B cell (primary cell): ENCODE measurements around the gene CRY1. TPM values are rescaled to one million over a fixed set of nuclear protein-coding genes. Genes with fewer than 3 reads are reported as not detected.
"Not testable (repeated sequence)": the region's sequence is repeated elsewhere in the genome, so short reads cannot be mapped to it uniquely, and the experiment has no call there.

ENCODE experiments used
- ATAC-seq: fragments of 200-7000 bp; cut with Tn5 transposase; one replicate; pipeline ENCODE4 v1.10.0; 2021; ENCODE audit warnings: low read depth, mild to moderate bottlenecking, moderate number of reproducible peaks, moderate library complexity
- CTCF ChIA-PET: fragments of 350-600 bp; sonication (Branson Sonifier 250); formaldehyde crosslinking; loops from one replicate; lab custom pipeline; 2021; ENCODE audit warnings: antibody characterized with exemption, inconsistent platforms; lab: Charles Lee
- POLR2A ChIA-PET: fragments of 350-600 bp; sonication (Branson Sonifier 250); formaldehyde crosslinking; loops from one replicate; lab custom pipeline; 2021; ENCODE audit warnings: antibody characterized with exemption; lab: Charles Lee
- DNase-seq: peaks from one replicate; pipeline ENCODE4 v3.0.0; 2013
- H2AFZ ChIP-seq: 2 replicates; pipeline ENCODE4 v1.6.1; 2012; ENCODE audit warnings: mild to moderate bottlenecking, low read depth, low read length; ENCODE audit not compliant: insufficient read depth, poor library complexity, severe bottlenecking
- H3K27ac ChIP-seq, 2 donors: 1 replicate in 1 of 2; 2 replicates in 1 of 2; pipeline ENCODE4 v1.5.1; 2012 to 2013; ENCODE audit warnings: low read length in 2 of 2, mild to moderate bottlenecking in 2 of 2, moderate library complexity in 1 of 2
- H3K27me3 ChIP-seq, 4 experiments: fragments of 200-600 bp in 1 of 4; sonication (generic) in 1 of 4; replicated peaks in 1 of 4; 1 replicate in 2 of 4; 2 replicates in 2 of 4; pipeline versions ENCODE4 v1.6.1 to v1.7.0; 2013 to 2016; ENCODE audit warnings: low read length in 3 of 4, mild to moderate bottlenecking in 2 of 4, mixed read lengths in 1 of 4, moderate library complexity in 1 of 4; ENCODE audit not compliant: insufficient read depth in 4 of 4, control insufficient read depth in 3 of 4; ENCODE audit errors: control extremely low read depth in 1 of 4
- H3K36me3 ChIP-seq, 2 experiments: replicated peaks in 1 of 2; 1 replicate in 1 of 2; 2 replicates in 1 of 2; pipeline versions ENCODE4 v1.6.1 to v1.7.1; 2013; ENCODE audit warnings: low read length in 1 of 2; ENCODE audit not compliant: insufficient read depth in 2 of 2, control insufficient read depth in 1 of 2; ENCODE audit errors: control extremely low read depth in 1 of 2, extremely low read depth in 1 of 2
- H3K4me1 ChIP-seq, 2 donors: fragments of 200-600 bp in 1 of 2; sonication (generic) in 1 of 2; 1 replicate in 1 of 2; 2 replicates in 1 of 2; pipeline versions ENCODE4 v1.5.1 to v1.6.1; 2013 to 2017; ENCODE audit warnings: low read length in 2 of 2; ENCODE audit not compliant: control insufficient read depth in 2 of 2, insufficient read depth in 2 of 2
- H3K4me2 ChIP-seq: replicated peaks from 2 replicates; pipeline ENCODE3; 2012; ENCODE audit warnings: mild to moderate bottlenecking, low read depth, low read length; ENCODE audit not compliant: poor library complexity, severe bottlenecking
- H3K4me3 ChIP-seq, 5 experiments: fragments of 200-600 bp in 1 of 5; sonication (generic) in 1 of 5; 1 replicate in 3 of 5; 2 replicates in 2 of 5; pipeline versions ENCODE4 v1.5.1 to v1.7.0; 2011 to 2016; ENCODE audit warnings: low read length in 4 of 5, mild to moderate bottlenecking in 4 of 5, low read depth in 2 of 5, control low read depth in 1 of 5, moderate library complexity in 1 of 5; ENCODE audit not compliant: insufficient read depth in 1 of 5; ENCODE audit errors: control extremely low read depth in 1 of 5, extremely low read depth in 1 of 5
- H3K79me2 ChIP-seq: fragments of 200-600 bp; sonication (generic); one replicate; pipeline ENCODE4 v1.6.0; 2016; ENCODE audit warnings: low read length; ENCODE audit not compliant: control insufficient read depth, insufficient read depth
- H3K9ac ChIP-seq: fragments of 200-600 bp; sonication (generic); 2 replicates; pipeline ENCODE4 v1.6.1; 2017; ENCODE audit warnings: mild to moderate bottlenecking, low read length, moderate library complexity
- H3K9me3 ChIP-seq, 3 donors: one replicate each; pipeline versions ENCODE4 v1.6.1 to v1.7.1; 2013; ENCODE audit warnings: low read length in 2 of 3; ENCODE audit not compliant: control insufficient read depth in 2 of 3, insufficient read depth in 1 of 3; ENCODE audit errors: control extremely low read depth in 1 of 3
- H4K20me1 ChIP-seq: 2 replicates; pipeline ENCODE4 v1.6.0; 2012; ENCODE audit warnings: mild to moderate bottlenecking, low read length; ENCODE audit not compliant: insufficient read depth, control insufficient read depth, poor library complexity, severe bottlenecking
- H3K27ac Mint-ChIP-seq: one replicate; pipeline ENCODE4 v1.8.0; 2021; ENCODE audit warnings: mixed read lengths
- H3K27me3 Mint-ChIP-seq: one replicate; pipeline ENCODE4 v1.8.0; 2021; ENCODE audit warnings: mixed read lengths
- H3K4me1 Mint-ChIP-seq: one replicate; pipeline ENCODE4 v1.8.0; 2021; ENCODE audit warnings: mixed read lengths
- H3K4me3 Mint-ChIP-seq: one replicate; pipeline ENCODE4 v1.8.0; 2021; ENCODE audit warnings: mixed read lengths
- H3K9me3 Mint-ChIP-seq: one replicate; pipeline ENCODE4 v1.8.0; 2022; ENCODE audit warnings: mixed read lengths; ENCODE audit not compliant: insufficient read depth
- EZH2 ChIP-seq: IDR thresholded peaks from 2 replicates; pipeline ENCODE4 v1.6.1; 2012; ENCODE audit warnings: borderline replicate concordance, low read depth, mild to moderate bottlenecking, moderate library complexity, low read length; ENCODE audit not compliant: insufficient read depth, poor library complexity, severe bottlenecking
- WGBS: methylation state at CpG from one replicate; pipeline ENCODE4 v1.1.5; 2013; ENCODE audit warnings: missing lambda C conversion rate; ENCODE audit not compliant: insufficient coverage; 5-methylcytosine and 5-hydroxymethylcytosine counted together
- intact Hi-C: fragments of 100-400 bp; cut with micrococcal nuclease; formaldehyde crosslinking; loops from one replicate; pipeline ENCODE4 v1.10.0; 2022
- polyA plus RNA-seq: library from polyadenylated mRNA; depleted of rRNA; stranded (reverse); fragments of >200 nt; gene quantifications from 2 replicates; pipeline ENCODE4 v1.2.3, GENCODE V29; 2012
- total RNA-seq, 2 donors: library from RNA; stranded (reverse); fragments of 120-200 nt in 1 of 2; gene quantifications; 1 replicate in 1 of 2; 2 replicates in 1 of 2; pipeline versions ENCODE4 v1.2.3 to v1.2.4, GENCODE V29; 2013 to 2022
- TF ChIP-seq, protein P1 (sequence below): fragments of 200-600 bp; IDR thresholded peaks from one replicate; pipeline ENCODE4 v1.8.0; 2022; ENCODE audit warnings: antibody characterized with exemption, mild to moderate bottlenecking

Gene CRY1
- total and polyA plus RNA-seq, 2 donors (not counting 1 experiment from before 2014, with no cell fraction given): 2.4 to 8.8 TPM

DNA sequence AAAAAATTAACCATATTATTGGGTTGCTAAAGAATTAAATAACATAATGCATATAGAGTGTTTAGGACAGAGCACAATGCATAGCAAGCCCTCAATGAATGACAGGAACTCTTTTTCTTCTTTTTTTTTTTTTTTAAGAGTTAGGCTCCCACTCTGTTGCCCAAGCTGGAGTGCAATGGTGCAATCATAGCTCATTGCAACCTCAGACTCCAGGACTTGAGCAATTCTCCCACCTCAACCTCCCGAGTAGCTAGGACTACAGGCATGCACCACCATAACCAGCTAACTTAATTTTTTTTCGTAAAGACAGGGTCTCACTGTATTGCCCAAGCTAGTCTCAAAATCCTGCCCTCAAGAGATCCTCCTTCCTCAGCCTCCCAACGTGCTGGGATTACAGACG, 85.9 kb downstream of the CRY1 start:
- H3K27ac ChIP-seq: no peak overlapping the region
- Mint-ChIP-seq H3K27me3 (no peaks in the 10 kb centered on the region), H3K4me1 (no peaks in the 10 kb centered on the region), H3K9me3 (peaks cover 3% of the 10 kb centered on the region), H3K27ac (no peak overlapping the region), H3K4me3 (no peak overlapping the region)
- H3K4me3 ChIP-seq: no peak overlapping the region
- H3K27me3 ChIP-seq: no peaks in the 10 kb centered on the region
- ChIA-PET POLR2A (no interaction called here), CTCF (no interaction called here)
- H2AFZ ChIP-seq: no peak overlapping the region
- TF ChIP-seq, protein P1, sequence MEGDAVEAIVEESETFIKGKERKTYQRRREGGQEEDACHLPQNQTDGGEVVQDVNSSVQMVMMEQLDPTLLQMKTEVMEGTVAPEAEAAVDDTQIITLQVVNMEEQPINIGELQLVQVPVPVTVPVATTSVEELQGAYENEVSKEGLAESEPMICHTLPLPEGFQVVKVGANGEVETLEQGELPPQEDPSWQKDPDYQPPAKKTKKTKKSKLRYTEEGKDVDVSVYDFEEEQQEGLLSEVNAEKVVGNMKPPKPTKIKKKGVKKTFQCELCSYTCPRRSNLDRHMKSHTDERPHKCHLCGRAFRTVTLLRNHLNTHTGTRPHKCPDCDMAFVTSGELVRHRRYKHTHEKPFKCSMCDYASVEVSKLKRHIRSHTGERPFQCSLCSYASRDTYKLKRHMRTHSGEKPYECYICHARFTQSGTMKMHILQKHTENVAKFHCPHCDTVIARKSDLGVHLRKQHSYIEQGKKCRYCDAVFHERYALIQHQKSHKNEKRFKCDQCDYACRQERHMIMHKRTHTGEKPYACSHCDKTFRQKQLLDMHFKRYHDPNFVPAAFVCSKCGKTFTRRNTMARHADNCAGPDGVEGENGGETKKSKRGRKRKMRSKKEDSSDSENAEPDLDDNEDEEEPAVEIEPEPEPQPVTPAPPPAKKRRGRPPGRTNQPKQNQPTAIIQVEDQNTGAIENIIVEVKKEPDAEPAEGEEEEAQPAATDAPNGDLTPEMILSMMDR: no peak
- no peak for TF ChIP-seq EZH2
- DNase-seq (no peak), ATAC-seq (no peak)
- H3K79me2 ChIP-seq: no peaks in the 10 kb centered on the region
- H3K36me3 ChIP-seq: no peaks in the 10 kb centered on the region
- no peaks in the 10 kb centered on the region for H3K9me3 ChIP-seq
- no peaks in the 10 kb centered on the region for H4K20me1 ChIP-seq
- H3K4me2 ChIP-seq: no peak overlapping the region
- H3K9ac ChIP-seq: no peak overlapping the region
- 100% methylated on average over 1 of the region's 4 CpGs for WGBS
- intact Hi-C loops: no loop called here
- no peaks in the 10 kb centered on the region for H3K4me1 ChIP-seq

DNA sequence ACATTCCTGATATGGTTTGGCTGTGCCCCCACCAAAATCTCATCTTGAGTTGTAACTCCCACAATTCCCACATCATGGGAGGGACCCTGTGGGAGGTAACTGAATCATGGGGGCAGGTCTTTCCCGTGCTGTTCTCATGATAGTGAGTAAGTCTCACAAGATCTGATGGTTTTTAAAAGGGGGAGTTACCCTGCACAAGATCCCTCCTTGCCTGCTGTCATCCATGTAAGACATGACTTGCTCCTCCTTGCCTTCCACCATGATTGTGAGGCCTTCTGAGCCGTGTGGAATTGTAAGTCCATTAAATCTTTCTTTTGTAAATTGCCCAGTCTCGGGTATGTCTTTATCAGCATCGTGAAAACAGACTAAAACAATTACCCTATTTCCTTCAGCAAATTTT, 90.7 kb downstream of the CRY1 start:
- CTCF ChIA-PET, H3K4me2 ChIP-seq, ATAC-seq, H3K9ac ChIP-seq, intact Hi-C loops, DNase-seq, H3K4me1 ChIP-seq, H2AFZ ChIP-seq, H3K4me3 Mint-ChIP-seq, H3K27me3 Mint-ChIP-seq, H3K79me2 ChIP-seq, H3K9me3 Mint-ChIP-seq, H3K27ac ChIP-seq, H3K4me3 ChIP-seq, POLR2A ChIA-PET, H3K9me3 ChIP-seq, H3K27me3 ChIP-seq, H3K4me1 Mint-ChIP-seq, H4K20me1 ChIP-seq, H3K36me3 ChIP-seq, H3K27ac Mint-ChIP-seq: not testable (repeated sequence)
- 60% methylated on average over 1 of the region's 4 CpGs for WGBS
